HG03354 (cell line): Measurements from ENCODE around the gene ANKS3.
"Not testable (repeated sequence)": the region's sequence is repeated elsewhere in the genome, so short reads cannot be mapped to it uniquely, and the experiment has no call there.

ENCODE experiments used
- ATAC-seq: cut with Tn5 transposase; IDR thresholded peaks from one replicate; pipeline ENCODE4 v1.9.1; 2021; ENCODE audit warnings: mild to moderate bottlenecking; ENCODE audit not compliant: unreplicated experiment, poor library complexity, severe bottlenecking

ANKS3 gene

GRCh38 chr16:4656221-4656620 is 77.8 kb downstream of the ANKS3 start:
- ATAC-seq, result no peak

- ATAC-seq, result no peak
Measured at GRCh38 chr16:4655801-4656200, 78.3 kb downstream of the ANKS3 start.

GRCh38 chr16:4654964-4655590 is 79.0 kb downstream of the ANKS3 start:
- no peak for ATAC-seq

- ATAC-seq, result no peak
Measured at GRCh38 chr16:4654011-4654963, 79.8 kb downstream of the ANKS3 start.

- ATAC-seq, result no peak
Measured at GRCh38 chr16:4652561-4652960, 81.5 kb downstream of the ANKS3 start.

GRCh38 chr16:4651827-4652226 is 82.2 kb downstream of the ANKS3 start:
- ATAC-seq, result no peak

- ATAC-seq, result not testable (repeated sequence)
Measured at GRCh38 chr16:4650443-4651074, 83.5 kb downstream of the ANKS3 start.

GRCh38 chr16:4649744-4650442 is 84.2 kb downstream of the ANKS3 start:
- no peak for ATAC-seq

- no peak for ATAC-seq
Measured at GRCh38 chr16:4648917-4649316, 85.2 kb downstream of the ANKS3 start.

- ATAC-seq, result no peak
Measured at GRCh38 chr16:4647644-4647980, 86.5 kb downstream of the ANKS3 start.

GRCh38 chr16:4646773-4647643 is 87.1 kb downstream of the ANKS3 start:
- ATAC-seq, result no peak
